Glutamatergic neuron (in vitro differentiated cells): ENCODE results near the gene SNX8. TPM values are rescaled to one million over a fixed set of nuclear protein-coding genes. Genes with fewer than 3 reads are reported as not detected.
"Not testable (repeated sequence)": the region's sequence is repeated elsewhere in the genome, so short reads cannot be mapped to it uniquely, and the experiment has no call there.

Experiments
- DNase-seq: peaks from one replicate; pipeline ENCODE4 v3.0.0; 2022
- H3K27ac Mint-ChIP-seq: one replicate; pipeline ENCODE4 v1.8.0; 2020; ENCODE audit warnings: mild to moderate bottlenecking, mixed read lengths, inconsistent platforms; ENCODE audit not compliant: unreplicated experiment
- H3K27me3 Mint-ChIP-seq: one replicate; pipeline ENCODE4 v1.8.0; 2020; ENCODE audit warnings: mild to moderate bottlenecking, moderate library complexity, mixed read lengths, inconsistent platforms; ENCODE audit not compliant: unreplicated experiment
- H3K36me3 Mint-ChIP-seq: one replicate; pipeline ENCODE4 v1.8.0; 2020; ENCODE audit warnings: mild to moderate bottlenecking, mixed read lengths, inconsistent platforms; ENCODE audit not compliant: unreplicated experiment
- H3K4me1 Mint-ChIP-seq: one replicate; pipeline ENCODE4 v1.8.0; 2020; ENCODE audit warnings: mild to moderate bottlenecking, low read depth, mixed read lengths, inconsistent platforms; ENCODE audit not compliant: unreplicated experiment
- H3K4me3 Mint-ChIP-seq: one replicate; pipeline ENCODE4 v1.8.0; 2020; ENCODE audit warnings: mild to moderate bottlenecking, mixed read lengths, inconsistent platforms; ENCODE audit not compliant: unreplicated experiment
- H3K9me3 Mint-ChIP-seq: one replicate; pipeline ENCODE4 v1.8.0; 2020; ENCODE audit warnings: mild to moderate bottlenecking, moderate library complexity, mixed read lengths, inconsistent platforms; ENCODE audit not compliant: unreplicated experiment
- CTCF ChIP-seq: fragments of 200-600 bp; sonication (generic); IDR thresholded peaks from one replicate; pipeline ENCODE4 v1.5.0; 2021; ENCODE audit not compliant: partially characterized antibody, unreplicated experiment
- total RNA-seq: library from RNA; stranded (reverse); fragmentation: NEBNext Ultra II Directional; extraction: Animal tissue kit (Norgen Biotek cat#: 25700); gene quantifications from one replicate; pipeline ENCODE4 v1.2.1, GENCODE V29; 2021; ENCODE audit not compliant: unreplicated experiment

Gene SNX8
- total RNA-seq, 1 donor from 2014 or later: 22.2 TPM

- not testable (repeated sequence) for H3K9me3 Mint-ChIP-seq, H3K4me3 Mint-ChIP-seq, H3K27ac Mint-ChIP-seq, DNase-seq, H3K4me1 Mint-ChIP-seq, H3K27me3 Mint-ChIP-seq, H3K36me3 Mint-ChIP-seq
These were observed 11.4 kb downstream of the SNX8 start for GRCh38 chr7:2302743-2303397.

GRCh38 chr7:2301511-2301863 lies 12.8 kb downstream of the SNX8 start:
- Mint-ChIP-seq H3K27ac (no peak overlapping the region), H3K4me3 (no peak overlapping the region), H3K4me1 (no peaks in the 10 kb centered on the region), H3K36me3 (no peaks in the 10 kb centered on the region), H3K9me3 (no peaks in the 10 kb centered on the region), H3K27me3 (no peaks in the 10 kb centered on the region)
- no peak for TF ChIP-seq CTCF
- DNase-seq: no peak

- Mint-ChIP-seq H3K4me1 (no peaks in the 10 kb centered on the region), H3K27ac (no peak overlapping the region), H3K4me3 (no peak overlapping the region), H3K9me3 (no peaks in the 10 kb centered on the region), H3K36me3 (no peaks in the 10 kb centered on the region), H3K27me3 (no peaks in the 10 kb centered on the region)
- DNase-seq: no peak
- no peak for TF ChIP-seq CTCF
These were observed 14.2 kb downstream of the SNX8 start for GRCh38 chr7:2299870-2300512.

- H3K9me3 Mint-ChIP-seq: no peaks in the 10 kb centered on the region
- TF ChIP-seq CTCF: no peak
- no peaks in the 10 kb centered on the region for H3K27me3 Mint-ChIP-seq
- no peak for DNase-seq
- no peaks in the 10 kb centered on the region for H3K4me1 Mint-ChIP-seq
- no peak overlapping the region for H3K27ac Mint-ChIP-seq
- H3K4me3 Mint-ChIP-seq: no peak overlapping the region
- H3K36me3 Mint-ChIP-seq: no peaks in the 10 kb centered on the region
These were observed 15.0 kb downstream of the SNX8 start for GRCh38 chr7:2299131-2299829.

- no peak for DNase-seq
- no peak for TF ChIP-seq CTCF
- Mint-ChIP-seq H3K4me1 (no peaks in the 10 kb centered on the region), H3K4me3 (no peak overlapping the region), H3K27ac (no peak overlapping the region), H3K9me3 (no peaks in the 10 kb centered on the region), H3K27me3 (no peaks in the 10 kb centered on the region), H3K36me3 (no peaks in the 10 kb centered on the region)
These were observed 17.4 kb downstream of the SNX8 start for GRCh38 chr7:2296832-2297231.
